GM12878 (cell line): ENCODE results near the gene KLHL2. TPM values are rescaled to one million over a fixed set of nuclear protein-coding genes. Genes with fewer than 3 reads are reported as not detected.
"Not testable (repeated sequence)": the region's sequence is repeated elsewhere in the genome, so short reads cannot be mapped to it uniquely, and the experiment has no call there.

Experiments used
- ATAC-seq: fragments of 200-7000 bp; cut with Tn5 transposase; 3 replicates; pipeline ENCODE4 v1.9.1; 2020; ENCODE audit warnings: mild to moderate bottlenecking, moderate library complexity
- BruUV-seq: library from RNA; stranded (reverse); fragments of 400-500 nt; replicated peaks from 2 replicates; lab custom pipeline; 2021; lab: Mats Ljungman, UMichigan
- CTCF ChIA-PET: fragments of 300-600 bp; sonication (Branson Sonifier 250); formaldehyde crosslinking; extraction: SDS; loops from one replicate; lab custom pipeline; 2021; ENCODE audit warnings: inconsistent platforms; lab: Yijun Ruan, JAX
- POLR2A ChIA-PET: fragments of 350-600 bp; formaldehyde crosslinking; extraction: SDS; loops from one replicate; lab custom pipeline; 2021; ENCODE audit warnings: inconsistent platforms; lab: Charles Lee
- RAD21 ChIA-PET: fragments of 300-600 bp; sonication (Branson Sonifier 250); formaldehyde crosslinking; loops from one replicate; lab custom pipeline; 2023; ENCODE audit warnings: antibody characterized with exemption; ENCODE audit not compliant: unreplicated experiment; lab: Charles Lee
- SMC1A ChIA-PET: fragments of 300-600 bp; sonication (Branson Sonifier 250); formaldehyde crosslinking; loops from one replicate; lab custom pipeline; 2023; ENCODE audit not compliant: unreplicated experiment, uncharacterized antibody; lab: Charles Lee
- DNase-seq: peaks from one replicate; pipeline ENCODE4 v3.0.0-alpha.2; 2011; ENCODE audit warnings: low read depth, low spot score
- FAIRE-seq: peaks from 3 replicates; lab custom pipeline; 2011; peaks lifted over from hg19 to GRCh38; lab: Jason Lieb, UNC
- H2AFZ ChIP-seq: 2 replicates; pipeline ENCODE4 v1.6.0; 2011; ENCODE audit warnings: low read depth, low read length, control low read depth; ENCODE audit not compliant: control insufficient read depth
- H3K27ac ChIP-seq: 2 replicates; pipeline ENCODE4 v1.5.1; 2011; ENCODE audit warnings: control low read depth; ENCODE audit not compliant: control insufficient read depth, insufficient read depth
- H3K27me3 ChIP-seq, 2 experiments: replicated peaks in 1 of 2; 2 replicates each; pipeline versions ENCODE4 v1.6.0 to v1.6.1; 2011; ENCODE audit warnings: low read length in 1 of 2; ENCODE audit not compliant: control insufficient read depth in 2 of 2, insufficient read depth in 2 of 2
- H3K36me3 ChIP-seq, 2 experiments: 2 replicates each; pipeline ENCODE4 v1.5.1; 2011; ENCODE audit warnings: low read length in 1 of 2; ENCODE audit not compliant: control insufficient read depth in 2 of 2, insufficient read depth in 2 of 2
- H3K4me1 ChIP-seq: 2 replicates; pipeline ENCODE4 v1.6.1; 2011; ENCODE audit warnings: mild to moderate bottlenecking, low read length, moderate library complexity, mixed read lengths; ENCODE audit not compliant: control insufficient read depth, insufficient read depth
- H3K4me2 ChIP-seq: 2 replicates; pipeline ENCODE4 v1.6.0; 2011; ENCODE audit warnings: control low read depth; ENCODE audit not compliant: control insufficient read depth, insufficient read depth
- H3K4me3 ChIP-seq: fragments of 200-600 bp; sonication (generic); 2 replicates; pipeline ENCODE4 v1.5.1; 2016
- H3K79me2 ChIP-seq: 2 replicates; pipeline ENCODE4 v1.6.0; 2011; ENCODE audit warnings: low read length; ENCODE audit not compliant: control insufficient read depth, insufficient read depth
- H3K9ac ChIP-seq: 2 replicates; pipeline ENCODE4 v1.8.0; 2011; ENCODE audit warnings: low read length, control low read depth, mixed read lengths; ENCODE audit not compliant: control insufficient read depth, insufficient read depth
- H3K9me3 ChIP-seq: replicated peaks from 3 replicates; pipeline ENCODE4 v1.5.1; 2011; ENCODE audit warnings: mild to moderate bottlenecking, low read length; ENCODE audit not compliant: control insufficient read depth, insufficient read depth
- H4K20me1 ChIP-seq: 2 replicates; pipeline ENCODE4 v1.6.0; 2011; ENCODE audit not compliant: control insufficient read depth, insufficient read depth
- MYC ChIP-seq: IDR thresholded peaks from 2 replicates; pipeline ENCODE4 v1.6.1; 2011; ENCODE audit warnings: mild to moderate bottlenecking, low read length, moderate library complexity, inconsistent platforms; ENCODE audit not compliant: insufficient read depth, insufficient replicate concordance, insufficient read length, severe bottlenecking
- RUNX3 ChIP-seq: IDR thresholded peaks from 2 replicates; pipeline ENCODE4 v1.6.1; 2012; ENCODE audit warnings: low read length, inconsistent platforms
- WGBS: methylation state at CpG from one replicate; pipeline ENCODE4 v1.1.6; 2016; ENCODE audit warnings: low lambda C conversion rate; ENCODE audit not compliant: insufficient replicate concordance, insufficient coverage; ENCODE audit errors: missing lambda C conversion rate; 5-methylcytosine and 5-hydroxymethylcytosine counted together
- in situ Hi-C: fragments of 300-500 bp; cut with MboI; formaldehyde crosslinking; loops from 9 replicates; pipeline ENCODE4 v1.14.3; 2018; ENCODE audit warnings: mixed read lengths
- intact Hi-C: fragments of 100-400 bp; cut with micrococcal nuclease; formaldehyde crosslinking; loops from one replicate; pipeline ENCODE4 v1.14.2; 2022; ENCODE audit not compliant: unreplicated experiment
- polyA plus RNA-seq, 11 experiments: library from polyadenylated mRNA; depleted of rRNA in 4 of 11; unstranded in 6 of 11; stranded (reverse) in 5 of 11; fragments of >200 nt; fragmentation: Nextera tagmentation in 4 of 11; fragmentation: Illumina TruSeq in 1 of 11; extraction: Ambion mirVana in 4 of 11; extraction: Trizol in 1 of 11; gene quantifications; 1 replicate in 1 of 11; 2 replicates in 10 of 11; pipeline versions ENCODE4 v1.2.1 to v1.2.3, GENCODE V29; 2011 to 2016; ENCODE audit warnings: inconsistent platforms in 2 of 11, missing spikeins in 2 of 11, low read depth in 1 of 11
- total RNA-seq, 4 experiments: library from RNA; depleted of rRNA in 3 of 4; stranded (reverse); fragments of >200 nt in 3 of 4; fragmentation: Illumina TruSeq in 1 of 4; extraction: Trizol in 1 of 4; gene quantifications; 2 replicates each; pipeline versions ENCODE4 v1.2.1 to v1.2.3, GENCODE V29; 2013 to 2021

Gene KLHL2
- total and polyA plus RNA-seq, 10 of the 15 experiments (the other 5 are each of a cell fraction or from before 2014, with no cell fraction given) = 4.8 to 22.8 (median 12.9) TPM

GRCh38 chr4:165244587-165245186 is 37.3 kb downstream of the KLHL2 start:
- intact Hi-C loops = not testable (repeated sequence)

DNA sequence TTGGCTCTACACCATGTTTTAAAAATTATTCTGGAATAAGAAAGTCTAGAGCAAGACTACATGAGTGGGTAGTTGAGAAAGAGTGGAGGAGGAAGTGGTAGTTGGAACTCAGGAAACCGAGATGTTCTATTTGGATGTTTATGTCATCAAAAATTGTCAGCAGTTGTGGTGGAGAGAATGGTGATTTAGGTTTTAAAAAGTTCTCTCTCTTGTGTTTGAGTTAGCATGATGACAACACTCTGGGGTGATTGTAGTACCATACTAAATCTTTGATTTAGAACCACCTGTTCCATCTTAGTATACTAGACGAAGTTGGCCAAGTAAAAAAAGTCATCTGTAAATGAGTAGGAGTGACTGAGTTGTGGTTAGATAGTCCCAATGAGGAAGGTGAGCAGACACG is 40.7 kb downstream of the KLHL2 start:
- intact Hi-C loops (no loop called here), in situ Hi-C loops (no loop called here)
- H3K27me3 ChIP-seq = no peaks in the 10 kb centered on the region
- 50% methylated on average over 3 of the region's 3 CpGs for WGBS
- FAIRE-seq = no peak
- H3K9me3 ChIP-seq = no peaks in the 10 kb centered on the region
- DNase-seq = no peak
- H3K9ac ChIP-seq = no peak overlapping the region
- H3K27ac ChIP-seq = no peak overlapping the region
- no peak overlapping the region for H3K4me3 ChIP-seq
- RAD21 ChIA-PET = interaction anchor here (0.6 kb wide), 1 partner anchor 91 kb away, joined by 3 read pairs; no protein-coding TSS in a partner anchor
- H3K4me1 ChIP-seq = no peaks in the 10 kb centered on the region
- H3K79me2 ChIP-seq = no peaks in the 10 kb centered on the region
- POLR2A ChIA-PET = no interaction called here
- H3K4me2 ChIP-seq = no peak overlapping the region
- TF ChIP-seq RUNX3 (peak; percentile 18; the same call in 1 of the 2 replicates), MYC (no peak)
- ATAC-seq = no peak
- CTCF ChIA-PET = no interaction called here
- H3K36me3 ChIP-seq = no peaks in the 10 kb centered on the region
- H2AFZ ChIP-seq = no peak overlapping the region
- BruUV-seq = no TSS peak
- SMC1A ChIA-PET = no interaction called here
- no peaks in the 10 kb centered on the region for H4K20me1 ChIP-seq

More at GRCh38 chr4:165244587-165245186, 37.3 kb downstream of the KLHL2 start:
- BruUV-seq, H3K27ac ChIP-seq, FAIRE-seq, H4K20me1 ChIP-seq, DNase-seq, SMC1A ChIA-PET, RAD21 ChIA-PET, ATAC-seq, H3K4me2 ChIP-seq, POLR2A ChIA-PET, H3K9me3 ChIP-seq, H3K9ac ChIP-seq, in situ Hi-C loops, H3K4me1 ChIP-seq, CTCF ChIA-PET, H2AFZ ChIP-seq, H3K27me3 ChIP-seq, H3K4me3 ChIP-seq, H3K36me3 ChIP-seq, H3K79me2 ChIP-seq: not testable (repeated sequence)
- 91% methylated on average over 9 of the region's 10 CpGs for WGBS

- RAD21 ChIA-PET, CTCF ChIA-PET, FAIRE-seq, intact Hi-C loops, in situ Hi-C loops, H3K4me1 ChIP-seq, H3K79me2 ChIP-seq, H2AFZ ChIP-seq, H3K4me2 ChIP-seq, H3K9ac ChIP-seq, BruUV-seq, POLR2A ChIA-PET, H3K9me3 ChIP-seq, H3K36me3 ChIP-seq, ATAC-seq, H4K20me1 ChIP-seq, H3K27me3 ChIP-seq, H3K27ac ChIP-seq, H3K4me3 ChIP-seq, SMC1A ChIA-PET, DNase-seq: not testable (repeated sequence)
- WGBS = 42% methylated on average over 1 of the region's 1 CpG
Observed at GRCh38 chr4:165248904-165249303, 41.5 kb downstream of the KLHL2 start.

- RAD21 ChIA-PET, H3K79me2 ChIP-seq, H3K9me3 ChIP-seq, POLR2A ChIA-PET, in situ Hi-C loops, H3K36me3 ChIP-seq, H3K27me3 ChIP-seq, H3K4me3 ChIP-seq, H4K20me1 ChIP-seq, H3K27ac ChIP-seq, DNase-seq, H3K4me1 ChIP-seq, H3K9ac ChIP-seq, H3K4me2 ChIP-seq, ATAC-seq, FAIRE-seq, intact Hi-C loops, H2AFZ ChIP-seq: not testable (repeated sequence)
- BruUV-seq = TSS peak; percentile 5
- 87% methylated on average over 3 of the region's 3 CpGs for WGBS
- ChIA-PET CTCF (interaction anchor here (0.6 kb wide), 1 partner anchor 153 kb away, joined by 4 read pairs; no protein-coding TSS in a partner anchor), SMC1A (interaction anchor here (0.6 to 1.0 kb wide), 2 partner anchors 43 to 78 kb away, joined by 3 read pairs; no protein-coding TSS in a partner anchor)
Observed at GRCh38 chr4:165254771-165255170, 47.4 kb downstream of the KLHL2 start.
